Liver (tissue), 9 donors: Measurements from ENCODE around the gene EFNA2. TPM values are rescaled to one million over a fixed set of nuclear protein-coding genes. Genes with fewer than 3 reads are reported as not detected.

Experiments used
- DNase-seq: peaks from one replicate; pipeline ENCODE4 v3.0.0-alpha.2; 2017; ENCODE audit warnings: low spot score
- H3K27ac ChIP-seq, 2 donors: one replicate each; pipeline ENCODE4 v1.7.0; 2013; ENCODE audit warnings: inconsistent platforms in 2 of 2, low read length in 2 of 2, control low read depth in 1 of 2, low read depth in 1 of 2, mild to moderate bottlenecking in 1 of 2
- H3K27me3 ChIP-seq, 4 donors: one replicate each; pipeline versions ENCODE4 v1.6.1 to v1.7.0; 2013; ENCODE audit warnings: low read length in 3 of 4, inconsistent platforms in 1 of 4, mild to moderate bottlenecking in 1 of 4, moderate library complexity in 1 of 4; ENCODE audit not compliant: control insufficient read depth in 4 of 4, insufficient read depth in 4 of 4
- H3K36me3 ChIP-seq, 4 donors: one replicate each; pipeline versions ENCODE4 v1.6.1 to v1.7.0; 2013; ENCODE audit warnings: low read length in 3 of 4, mild to moderate bottlenecking in 3 of 4, low read depth in 1 of 4, moderate library complexity in 1 of 4; ENCODE audit not compliant: control insufficient read depth in 4 of 4, insufficient read depth in 3 of 4
- H3K4me1 ChIP-seq, 4 donors: one replicate each; pipeline versions ENCODE4 v1.6.1 to v1.7.0; 2013; ENCODE audit warnings: low read length in 3 of 4, mild to moderate bottlenecking in 3 of 4, moderate library complexity in 1 of 4; ENCODE audit not compliant: control insufficient read depth in 4 of 4, insufficient read depth in 4 of 4
- H3K4me3 ChIP-seq, 3 donors: one replicate each; pipeline versions ENCODE4 v1.6.1 to v1.7.0; 2013; ENCODE audit warnings: low read length in 3 of 3, control low read depth in 1 of 3, low read depth in 1 of 3, mild to moderate bottlenecking in 1 of 3
- H3K9ac ChIP-seq, 2 donors: one replicate each; pipeline ENCODE4 v1.7.0; 2013; ENCODE audit warnings: low read length in 2 of 2, mild to moderate bottlenecking in 2 of 2, moderate library complexity in 2 of 2, control low read depth in 1 of 2, low read depth in 1 of 2
- H3K9me3 ChIP-seq, 4 donors: one replicate each; pipeline versions ENCODE4 v1.6.1 to v1.7.0; 2013; ENCODE audit warnings: low read length in 3 of 4; ENCODE audit not compliant: control insufficient read depth in 4 of 4
- ATF3 ChIP-seq: IDR thresholded peaks from 2 replicates; pipeline ENCODE4 v1.6.1; 2016; ENCODE audit warnings: antibody characterized with exemption
- CTCF ChIP-seq: fragments of 150-350 bp; IDR thresholded peaks from 2 replicates; pipeline ENCODE4 v1.5.1; 2017; ENCODE audit warnings: improper control_type of control experiment, low read depth, low read length; ENCODE audit not compliant: missing input control
- EGR1 ChIP-seq, 2 donors: IDR thresholded peaks; 2 replicates each; pipeline ENCODE4 v1.6.1; 2016 to 2018; ENCODE audit warnings: antibody characterized with exemption in 2 of 2, low read depth in 2 of 2
- FOXA1 ChIP-seq: IDR thresholded peaks from 2 replicates; pipeline ENCODE4 v1.6.1; 2016; ENCODE audit warnings: antibody characterized with exemption
- FOXA2 ChIP-seq: IDR thresholded peaks from 2 replicates; pipeline ENCODE4 v1.6.1; 2016; ENCODE audit warnings: antibody characterized with exemption
- GABPA ChIP-seq, 2 donors: IDR thresholded peaks in 1 of 2; conservative IDR thresholded peaks in 1 of 2; 2 replicates each; pipeline ENCODE4 v1.6.1; 2016; ENCODE audit warnings: antibody characterized with exemption in 2 of 2, mild to moderate bottlenecking in 1 of 2, moderate library complexity in 1 of 2
- HNF4G ChIP-seq: IDR thresholded peaks from 2 replicates; pipeline ENCODE4 v1.6.1; 2016; ENCODE audit warnings: antibody characterized with exemption
- MAX ChIP-seq: IDR thresholded peaks from 2 replicates; pipeline ENCODE4 v1.6.1; 2016; ENCODE audit warnings: antibody characterized with exemption
- RAD21 ChIP-seq, 2 donors: IDR thresholded peaks; 2 replicates each; pipeline ENCODE4 v1.6.1; 2016; ENCODE audit warnings: antibody characterized with exemption in 2 of 2, mild to moderate bottlenecking in 2 of 2
- REST ChIP-seq: IDR thresholded peaks from 2 replicates; pipeline ENCODE4 v1.6.1; 2016; ENCODE audit warnings: antibody characterized with exemption, mild to moderate bottlenecking
- RXRA ChIP-seq, 2 donors: IDR thresholded peaks; 2 replicates each; pipeline ENCODE4 v1.6.1; 2017 to 2018; ENCODE audit warnings: antibody characterized with exemption in 2 of 2, mild to moderate bottlenecking in 1 of 2
- SP1 ChIP-seq: IDR thresholded peaks from 2 replicates; pipeline ENCODE4 v1.6.1; 2018; ENCODE audit warnings: antibody characterized with exemption, mild to moderate bottlenecking
- TAF1 ChIP-seq: conservative IDR thresholded peaks from 2 replicates; pipeline ENCODE4 v1.6.1; 2016; ENCODE audit warnings: antibody characterized with exemption, mild to moderate bottlenecking
- YY1 ChIP-seq: IDR thresholded peaks from 2 replicates; pipeline ENCODE4 v1.6.1; 2016; ENCODE audit warnings: antibody characterized with exemption, mild to moderate bottlenecking
- ZBTB33 ChIP-seq: IDR thresholded peaks from 2 replicates; pipeline ENCODE4 v1.6.1; 2016; ENCODE audit warnings: antibody characterized with exemption
- whole genome bisulfite sequencing: extraction: QIAGEN DNeasy Blood & Tissue Kit; methylation state at CpG from one replicate; pipeline ENCODE4 v1.1.7; 2013; 5-methylcytosine and 5-hydroxymethylcytosine counted together
- polyA plus RNA-seq, 2 donors: library from polyadenylated mRNA; stranded (reverse) in 1 of 2; unstranded in 1 of 2; fragments of 200-250 nt in 1 of 2; fragments of >200 nt in 1 of 2; fragmentation: Nextera tagmentation in 1 of 2; extraction: Ambion mirVana in 1 of 2; gene quantifications; one replicate each; pipeline versions ENCODE4 v1.2.1 to v1.2.3, GENCODE V29; 2013 to 2015
- total RNA-seq, 2 donors: library from RNA; depleted of rRNA; stranded (reverse); fragments of >200 nt; gene quantifications; one replicate each; pipeline ENCODE4 v1.2.3, GENCODE V29; 2014
- donor health status: healthy.
- donor health status: healthy.
- donor health status: healthy.
- donor health status: healthy.
- donor health status: healthy.

The EFNA2 gene
- total and polyA plus RNA-seq, 4 donors = 0.98 to 9.8 (median 4.3) TPM

GRCh38 chr19:1307755-1308303 is 22.2 kb downstream of the EFNA2 start:
- no peak overlapping the region for H3K9ac ChIP-seq
- no peak overlapping the region for H3K27ac ChIP-seq
- no peak for DNase-seq
- H3K27me3 ChIP-seq = no peaks in the 10 kb centered on the region
- no peak overlapping the region for H3K4me3 ChIP-seq
- H3K36me3 ChIP-seq = no peaks in the 10 kb centered on the region
- H3K4me1 ChIP-seq = peaks cover 2 to 10% (median 7%) of the 10 kb centered on the region in 4 donors
- TF ChIP-seq SP1 (no peak), ATF3 (no peak), HNF4G (no peak), CTCF (no peak)
- no peaks in the 10 kb centered on the region for H3K9me3 ChIP-seq
- WGBS = 95% methylated on average over 20 of the region's 20 CpGs

GRCh38 chr19:1308718-1309117 is 23.0 kb downstream of the EFNA2 start:
- H3K4me1 ChIP-seq = peaks cover under 1 to 10% (median 7%) of the 10 kb centered on the region in 4 donors
- H3K27me3 ChIP-seq = no peaks in the 10 kb centered on the region
- no peak overlapping the region for H3K4me3 ChIP-seq
- WGBS = 74% methylated on average over 11 of the region's 11 CpGs
- no peak for TF ChIP-seq FOXA1
- TF ChIP-seq HNF4G = no peak
- TF ChIP-seq RAD21 (IDR thresholded peaks at IDR 0.05) = no peak
- TF ChIP-seq SP1 = no peak
- no peak for TF ChIP-seq EGR1 (IDR thresholded peaks at IDR 0.05; ENCODE audit: low read depth in 2 of 2)
- TF ChIP-seq GABPA (IDR thresholded peaks at IDR 0.05 in 1 of 2, conservative IDR thresholded peaks at IDR 0.05 in 1 of 2) = no peak
- TF ChIP-seq YY1 = no peak
- TF ChIP-seq RXRA (IDR thresholded peaks at IDR 0.05) = no peak
- TF ChIP-seq FOXA2 = no peak
- TF ChIP-seq TAF1 = no peak
- TF ChIP-seq REST = no peak
- no peak for TF ChIP-seq ZBTB33
- TF ChIP-seq CTCF = no peak
- no peak for TF ChIP-seq MAX
- no peak for TF ChIP-seq ATF3
- no peak overlapping the region for H3K9ac ChIP-seq
- no peak overlapping the region for H3K27ac ChIP-seq
- H3K9me3 ChIP-seq = no peaks in the 10 kb centered on the region
- H3K36me3 ChIP-seq = no peaks in the 10 kb centered on the region
- no peak for DNase-seq
